Measurements from ENCODE around the gene FGD3. TPM values are rescaled to one million over a fixed set of nuclear protein-coding genes. Genes with fewer than 3 reads are reported as not detected.

The FGD3 gene
- total RNA-seq, 6 experiments from 2014 or later: 1.7 to 3.1 (median 2.4) TPM

DNA sequence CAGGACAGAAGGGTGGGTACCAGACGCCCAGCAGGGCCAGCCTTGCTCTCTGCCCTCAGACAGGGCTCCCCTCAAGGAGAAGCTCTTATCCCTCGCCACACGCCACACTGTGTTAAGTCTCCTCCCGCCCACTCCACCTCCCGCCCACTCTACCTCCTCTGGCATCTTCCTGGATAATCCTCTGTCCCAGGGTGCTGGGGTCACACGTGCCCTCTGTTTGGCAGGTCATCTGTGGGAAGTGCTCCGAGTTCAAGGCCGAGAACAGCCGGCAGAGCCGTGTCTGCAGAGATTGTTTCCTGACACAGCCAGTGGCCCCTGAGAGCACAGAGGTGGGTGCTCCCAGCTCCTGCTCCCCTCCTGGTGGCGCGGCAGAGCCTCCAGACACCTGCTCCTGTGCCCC is 85.2 kb downstream of the FGD3 start:
- Histone ChIP-seq H3K27me3 (no peaks in the 10 kb centered on the region), H3K4me3 (no peak overlapping the region), H3K9me3 (no peaks in the 10 kb centered on the region), H3K27ac (no peak overlapping the region), H3K36me3 (no peaks in the 10 kb centered on the region), H3K4me1 (no peaks in the 10 kb centered on the region)
- ATAC-seq (peak in 1 of 4 donors; percentile 7), DNase-seq (no peak)
- WGBS (ENCODE audit: insufficient coverage, low coverage, low lambda C conversion rate, missing lambda C conversion rate): 50% methylated on average over 9 of the region's 12 CpGs
- TF ChIP-seq POLR2A (IDR thresholded peaks at IDR 0.05): no peak
- TF ChIP-seq, protein P1, sequence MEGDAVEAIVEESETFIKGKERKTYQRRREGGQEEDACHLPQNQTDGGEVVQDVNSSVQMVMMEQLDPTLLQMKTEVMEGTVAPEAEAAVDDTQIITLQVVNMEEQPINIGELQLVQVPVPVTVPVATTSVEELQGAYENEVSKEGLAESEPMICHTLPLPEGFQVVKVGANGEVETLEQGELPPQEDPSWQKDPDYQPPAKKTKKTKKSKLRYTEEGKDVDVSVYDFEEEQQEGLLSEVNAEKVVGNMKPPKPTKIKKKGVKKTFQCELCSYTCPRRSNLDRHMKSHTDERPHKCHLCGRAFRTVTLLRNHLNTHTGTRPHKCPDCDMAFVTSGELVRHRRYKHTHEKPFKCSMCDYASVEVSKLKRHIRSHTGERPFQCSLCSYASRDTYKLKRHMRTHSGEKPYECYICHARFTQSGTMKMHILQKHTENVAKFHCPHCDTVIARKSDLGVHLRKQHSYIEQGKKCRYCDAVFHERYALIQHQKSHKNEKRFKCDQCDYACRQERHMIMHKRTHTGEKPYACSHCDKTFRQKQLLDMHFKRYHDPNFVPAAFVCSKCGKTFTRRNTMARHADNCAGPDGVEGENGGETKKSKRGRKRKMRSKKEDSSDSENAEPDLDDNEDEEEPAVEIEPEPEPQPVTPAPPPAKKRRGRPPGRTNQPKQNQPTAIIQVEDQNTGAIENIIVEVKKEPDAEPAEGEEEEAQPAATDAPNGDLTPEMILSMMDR (IDR thresholded peaks at IDR 0.05): no peak
- intact Hi-C loops (cut with DNase I): no loop called here

DNA sequence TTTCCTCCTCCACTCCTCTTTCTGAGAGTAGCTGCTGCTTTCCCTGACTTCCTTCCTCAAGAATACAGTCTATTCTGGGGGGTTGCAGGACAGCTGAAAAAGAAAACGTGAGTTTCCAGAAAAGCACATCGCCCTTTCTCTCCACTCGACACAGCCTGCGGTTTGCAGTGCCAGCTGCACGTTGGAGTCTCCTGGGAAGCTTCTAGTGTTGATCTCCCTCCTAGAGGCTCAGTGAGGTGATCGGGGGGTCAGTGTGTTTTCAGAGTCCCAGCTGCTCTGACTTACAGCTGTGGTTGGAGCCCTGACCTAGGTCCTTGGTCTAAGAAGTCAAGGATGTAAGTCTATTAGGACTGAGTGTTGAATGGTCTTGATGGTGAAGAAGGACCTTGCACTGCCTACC is 86.2 kb downstream of the FGD3 start:
- no peak for DNase-seq
- Histone ChIP-seq H3K4me1 (no peaks in the 10 kb centered on the region), H3K27ac (no peak overlapping the region), H3K36me3 (no peaks in the 10 kb centered on the region), H3K9me3 (no peaks in the 10 kb centered on the region), H3K4me3 (no peak overlapping the region), H3K27me3 (no peaks in the 10 kb centered on the region)
- ATAC-seq: no peak
- intact Hi-C loops (cut with DNase I): no loop called here
- TF ChIP-seq POLR2A (IDR thresholded peaks at IDR 0.05): no peak
- TF ChIP-seq, protein P1 (IDR thresholded peaks at IDR 0.05): no peak
- WGBS (ENCODE audit: insufficient coverage, low coverage, low lambda C conversion rate, missing lambda C conversion rate): 62% methylated on average over 5 of the region's 6 CpGs

DNA sequence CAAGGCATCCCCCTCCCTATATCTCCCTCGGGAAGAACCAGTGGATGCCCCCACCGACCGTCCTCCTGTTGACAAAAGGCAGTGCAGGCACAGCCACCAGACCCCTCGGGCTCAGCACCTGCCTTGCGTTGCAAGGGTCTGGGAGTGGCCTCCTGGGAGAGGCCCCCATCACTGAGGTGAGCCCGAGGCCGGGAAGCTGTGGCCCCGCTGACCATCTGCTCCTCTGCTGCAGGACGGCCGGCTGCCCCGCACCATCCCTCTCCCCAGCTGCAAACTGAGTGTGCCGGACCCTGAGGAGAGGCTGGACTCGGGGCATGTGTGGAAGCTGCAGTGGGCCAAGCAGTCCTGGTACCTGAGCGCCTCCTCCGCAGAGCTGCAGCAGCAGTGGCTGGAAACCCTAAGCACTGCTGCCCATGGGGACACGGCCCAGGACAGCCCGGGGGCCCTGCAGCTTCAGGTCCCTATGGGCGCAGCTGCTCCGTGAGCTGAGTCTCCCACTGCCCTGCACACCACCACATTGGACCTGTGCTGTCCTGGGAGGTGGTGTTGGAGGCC is 87.9 kb downstream of the FGD3 start:
- no peak for TF ChIP-seq POLR2A (IDR thresholded peaks at IDR 0.05)
- TF ChIP-seq, protein P1 (IDR thresholded peaks at IDR 0.05): no peak
- intact Hi-C loops (cut with DNase I): no loop called here

DNA sequence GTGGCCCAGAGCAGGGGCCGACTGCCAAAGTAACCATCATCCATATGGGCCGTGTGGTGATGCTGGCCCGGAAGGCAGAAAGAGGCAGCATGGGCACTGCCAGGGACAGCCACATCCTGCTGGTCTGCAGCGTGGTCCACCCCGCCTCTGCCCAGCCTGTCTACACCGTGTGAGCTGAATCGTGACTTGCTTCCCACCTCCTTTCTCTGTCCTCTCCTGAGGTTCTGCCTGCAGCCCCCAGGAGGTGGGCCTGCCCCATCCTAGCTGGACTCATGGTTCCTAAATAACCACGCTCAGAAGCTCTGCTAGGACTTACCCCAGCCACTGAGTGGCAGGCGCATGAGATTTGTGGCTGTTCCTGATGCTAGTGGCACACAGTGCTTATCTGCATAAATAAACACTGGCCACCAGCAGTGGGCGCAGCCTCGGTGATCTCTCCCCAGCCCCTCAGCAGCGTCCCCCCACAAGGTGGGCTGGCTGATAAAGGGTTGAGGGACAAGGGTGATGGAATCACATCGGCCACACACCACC is 88.6 kb downstream of the FGD3 start:
- no peak overlapping the region for H3K4me3 ChIP-seq
- H3K4me1 ChIP-seq: no peaks in the 10 kb centered on the region
- no peaks in the 10 kb centered on the region for H3K27me3 ChIP-seq
- DNase-seq: no peak
- ATAC-seq: no peak
- no peak overlapping the region for H3K27ac ChIP-seq
- no peaks in the 10 kb centered on the region for H3K9me3 ChIP-seq
- TF ChIP-seq, protein P1 (IDR thresholded peaks at IDR 0.05): no peak
- no peaks in the 10 kb centered on the region for H3K36me3 ChIP-seq
- WGBS (ENCODE audit: insufficient coverage, low coverage, low lambda C conversion rate, missing lambda C conversion rate): 88% methylated on average over 1 of the region's 13 CpGs
- intact Hi-C loops (cut with DNase I): no loop called here

More for the DNA sequence above, 87.9 kb downstream of the FGD3 start:
- Histone ChIP-seq H3K27me3 (no peaks in the 10 kb centered on the region), H3K4me1 (no peaks in the 10 kb centered on the region), H3K4me3 (no peak overlapping the region), H3K36me3 (no peaks in the 10 kb centered on the region), H3K9me3 (no peaks in the 10 kb centered on the region), H3K27ac (no peak overlapping the region)
- no CpG with 5 or more reads among the region's 19 CpGs for WGBS (ENCODE audit: insufficient coverage, low coverage, low lambda C conversion rate, missing lambda C conversion rate)
- ATAC-seq: no peak
- no peak for DNase-seq

Measured in right lobe of liver (tissue), 6 donors.